Esophagus muscularis mucosa (tissue), 3 donors: ENCODE data around the gene HTR2B.

Experiments
- EP300 ChIP-seq: sonication (generic); formaldehyde crosslinking; IDR thresholded peaks from one replicate; pipeline ENCODE4 v1.6.1; 2017; ENCODE audit warnings: antibody characterized with exemption
- TF ChIP-seq, protein P1 (sequence below), 3 experiments: fragments of 200-600 bp in 2 of 3; fragments of 450-650 bp in 1 of 3; sonication (generic) in 2 of 3; IDR thresholded peaks; one replicate each; pipeline ENCODE4 v1.5.1; 2017 to 2019; ENCODE audit warnings: antibody characterized with exemption in 3 of 3, mild to moderate bottlenecking in 2 of 3, moderate library complexity in 1 of 3

- TF ChIP-seq, protein P1, sequence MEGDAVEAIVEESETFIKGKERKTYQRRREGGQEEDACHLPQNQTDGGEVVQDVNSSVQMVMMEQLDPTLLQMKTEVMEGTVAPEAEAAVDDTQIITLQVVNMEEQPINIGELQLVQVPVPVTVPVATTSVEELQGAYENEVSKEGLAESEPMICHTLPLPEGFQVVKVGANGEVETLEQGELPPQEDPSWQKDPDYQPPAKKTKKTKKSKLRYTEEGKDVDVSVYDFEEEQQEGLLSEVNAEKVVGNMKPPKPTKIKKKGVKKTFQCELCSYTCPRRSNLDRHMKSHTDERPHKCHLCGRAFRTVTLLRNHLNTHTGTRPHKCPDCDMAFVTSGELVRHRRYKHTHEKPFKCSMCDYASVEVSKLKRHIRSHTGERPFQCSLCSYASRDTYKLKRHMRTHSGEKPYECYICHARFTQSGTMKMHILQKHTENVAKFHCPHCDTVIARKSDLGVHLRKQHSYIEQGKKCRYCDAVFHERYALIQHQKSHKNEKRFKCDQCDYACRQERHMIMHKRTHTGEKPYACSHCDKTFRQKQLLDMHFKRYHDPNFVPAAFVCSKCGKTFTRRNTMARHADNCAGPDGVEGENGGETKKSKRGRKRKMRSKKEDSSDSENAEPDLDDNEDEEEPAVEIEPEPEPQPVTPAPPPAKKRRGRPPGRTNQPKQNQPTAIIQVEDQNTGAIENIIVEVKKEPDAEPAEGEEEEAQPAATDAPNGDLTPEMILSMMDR (IDR thresholded peaks at IDR 0.05), result no peak
- no peak for TF ChIP-seq EP300
Measured at GRCh38 chr2:231163011-231163410, 38.2 kb upstream of the HTR2B start.
